ENCODE measurements around the gene FBXW9. TPM values are rescaled to one million over a fixed set of nuclear protein-coding genes. Genes with fewer than 3 reads are reported as not detected.
"Not testable (repeated sequence)": the region's sequence is repeated elsewhere in the genome, so short reads cannot be mapped to it uniquely, and the experiment has no call there.

FBXW9 gene
- total RNA-seq, 2 experiments from 2014 or later = 5.3 to 5.9 TPM

DNA sequence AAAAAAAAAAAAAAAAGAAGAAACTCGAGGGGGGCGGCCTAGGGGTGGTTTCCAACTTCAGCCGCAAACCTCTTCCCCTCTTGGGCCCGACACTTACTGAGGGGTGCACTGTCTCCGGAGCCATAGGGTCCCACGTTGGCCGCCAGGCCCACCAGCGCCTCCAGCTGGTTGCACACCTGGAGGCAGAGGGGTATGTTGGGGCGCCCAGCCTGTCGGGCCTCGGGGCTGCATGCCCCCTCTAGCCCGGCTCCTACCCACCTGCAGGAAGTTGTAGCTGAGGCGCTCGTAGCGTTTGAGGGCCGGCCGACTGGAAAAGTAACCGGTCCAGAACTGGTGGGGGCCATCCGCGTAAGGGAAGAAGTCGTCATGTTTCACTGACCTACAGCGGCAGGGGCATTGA, 38.5 kb downstream of the FBXW9 start:
- CTCF ChIA-PET = no interaction called here

GRCh38 chr19:12656899-12657571, 39.4 kb downstream of the FBXW9 start:
- ChIA-PET CTCF (no interaction called here), POLR2A (no interaction called here)
- Mint-ChIP-seq H3K4me1 (peaks cover 5% of the 10 kb centered on the region), H3K27me3 (no peaks in the 10 kb centered on the region), H3K9me3 (no peaks in the 10 kb centered on the region), H3K27ac (no peak overlapping the region), H3K36me3 (ENCODE audit: low read depth) (peaks cover 57% of the 10 kb centered on the region), H3K4me3 (no peak overlapping the region)
- no peak for DNase-seq

More for the DNA sequence above, 38.5 kb downstream of the FBXW9 start:
- H3K9me3 Mint-ChIP-seq = no peaks in the 10 kb centered on the region
- no peak for DNase-seq
- POLR2A ChIA-PET = no interaction called here
- no peak overlapping the region for H3K4me3 Mint-ChIP-seq
- H3K36me3 Mint-ChIP-seq (ENCODE audit: low read depth) = peaks cover 58% of the 10 kb centered on the region
- no peaks in the 10 kb centered on the region for H3K27me3 Mint-ChIP-seq
- H3K4me1 Mint-ChIP-seq = peaks cover 5% of the 10 kb centered on the region
- H3K27ac Mint-ChIP-seq = no peak overlapping the region

DNA sequence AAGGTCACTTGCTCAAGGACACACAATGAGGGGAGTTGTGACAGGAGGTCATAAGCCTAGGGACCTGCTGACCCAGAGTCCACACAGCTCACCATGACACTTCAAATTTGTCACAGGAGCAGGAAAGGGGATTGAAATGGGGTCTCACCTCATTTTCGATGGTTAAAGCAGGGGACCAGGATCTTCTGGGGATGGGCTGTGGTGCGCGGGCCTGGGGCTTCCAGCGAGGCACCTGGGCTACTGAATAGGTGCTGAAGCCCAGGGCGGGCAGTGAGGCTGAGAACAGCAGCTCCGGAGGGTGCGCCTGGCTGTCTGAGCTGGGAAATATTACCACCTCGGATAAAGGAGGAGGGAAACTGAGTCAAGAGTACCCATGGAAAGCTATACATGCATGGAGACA, 40.9 kb downstream of the FBXW9 start:
- Mint-ChIP-seq H3K9me3 (no peaks in the 10 kb centered on the region), H3K4me3 (no peak overlapping the region), H3K27ac (no peak overlapping the region), H3K36me3 (ENCODE audit: low read depth) (peaks cover 54% of the 10 kb centered on the region), H3K27me3 (no peaks in the 10 kb centered on the region), H3K4me1 (peaks cover 5% of the 10 kb centered on the region)
- no peak for DNase-seq
- ChIA-PET CTCF (interaction anchor here (0.5 to 2.0 kb wide), 2 partner anchors 16 to 622 kb away, joined by 3 to 4 read pairs; no protein-coding TSS in a partner anchor), POLR2A (no interaction called here)

- H3K4me3 Mint-ChIP-seq = no peak overlapping the region
- DNase-seq = no peak
- CTCF ChIA-PET = interaction anchor here (0.8 kb wide), 1 partner anchor 252 kb away, joined by 8 read pairs; no protein-coding TSS in a partner anchor
- H3K27me3 Mint-ChIP-seq = no peaks in the 10 kb centered on the region
- H3K4me1 Mint-ChIP-seq = peaks cover 9% of the 10 kb centered on the region
- no peaks in the 10 kb centered on the region for H3K9me3 Mint-ChIP-seq
- POLR2A ChIA-PET = no interaction called here
- peaks cover 49% of the 10 kb centered on the region for H3K36me3 Mint-ChIP-seq (ENCODE audit: low read depth)
- no peak overlapping the region for H3K27ac Mint-ChIP-seq
These were observed 44.2 kb downstream of the FBXW9 start for GRCh38 chr19:12652219-12652618.

DNA sequence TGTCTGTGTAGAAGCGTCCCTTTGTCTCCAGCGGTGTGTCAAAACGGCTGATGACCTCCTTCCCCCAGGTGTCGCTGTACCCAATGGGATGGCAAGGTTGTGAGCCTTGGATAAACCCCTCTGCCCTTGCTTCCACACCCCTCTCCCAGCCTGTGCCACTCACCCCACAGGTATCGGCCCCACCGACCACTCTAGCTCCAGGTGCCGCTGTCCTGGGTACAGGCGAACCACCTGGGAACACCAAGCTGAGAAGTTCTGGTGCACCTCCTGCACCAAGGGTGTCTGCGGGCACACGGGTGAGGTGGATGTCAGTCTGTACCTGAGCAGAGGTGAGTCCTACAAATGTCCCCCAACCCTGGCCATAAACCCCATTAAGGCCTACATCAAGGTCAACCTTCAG, 46.5 kb downstream of the FBXW9 start:
- no peak overlapping the region for H3K4me3 Mint-ChIP-seq
- peaks cover 35% of the 10 kb centered on the region for H3K36me3 Mint-ChIP-seq (ENCODE audit: low read depth)
- no peaks in the 10 kb centered on the region for H3K27me3 Mint-ChIP-seq
- H3K27ac Mint-ChIP-seq = no peak overlapping the region
- ChIA-PET POLR2A (no interaction called here), CTCF (no interaction called here)
- H3K4me1 Mint-ChIP-seq = peaks cover 5% of the 10 kb centered on the region
- H3K9me3 Mint-ChIP-seq = no peaks in the 10 kb centered on the region
- DNase-seq = no peak

DNA sequence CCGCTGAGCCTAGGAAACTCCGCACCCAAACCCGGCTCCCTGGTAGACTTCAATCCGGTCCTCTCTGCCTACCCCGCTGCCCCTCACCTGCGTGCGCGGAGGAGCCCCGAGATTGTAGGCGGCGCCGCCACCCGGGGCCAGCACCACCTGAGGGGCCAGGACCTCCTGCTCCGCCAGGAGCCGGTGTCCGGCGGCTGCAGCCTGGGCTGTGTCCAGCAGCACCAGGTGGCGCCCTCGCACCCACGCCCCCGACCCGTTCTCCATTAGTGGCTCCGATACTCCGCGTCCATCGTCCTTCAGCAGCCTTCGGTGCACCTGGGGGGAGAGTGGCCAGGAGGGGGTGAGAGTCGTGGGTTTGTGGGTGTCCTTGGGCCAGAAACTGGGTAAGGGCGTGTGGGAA, 48.3 kb downstream of the FBXW9 start:
- Mint-ChIP-seq H3K9me3 (no peaks in the 10 kb centered on the region), H3K4me3 (no peak overlapping the region), H3K27ac (no peak overlapping the region), H3K4me1 (peaks cover 5% of the 10 kb centered on the region), H3K27me3 (no peaks in the 10 kb centered on the region), H3K36me3 (ENCODE audit: low read depth) (peaks cover 38% of the 10 kb centered on the region)
- ChIA-PET CTCF (interaction anchor here (0.8 kb wide), 1 partner anchor 835 kb away, joined by 3 read pairs; no protein-coding TSS in a partner anchor), POLR2A (no interaction called here)
- DNase-seq = no peak

- H3K4me1 Mint-ChIP-seq = peaks cover 5% of the 10 kb centered on the region
- H3K9me3 Mint-ChIP-seq = no peaks in the 10 kb centered on the region
- POLR2A ChIA-PET = no interaction called here
- DNase-seq = peak; percentile 20
- peaks cover 43% of the 10 kb centered on the region for H3K36me3 Mint-ChIP-seq (ENCODE audit: low read depth)
- no peaks in the 10 kb centered on the region for H3K27me3 Mint-ChIP-seq
- CTCF ChIA-PET = interaction anchor here (0.5 kb wide), 1 partner anchor 33 kb away, joined by 4 read pairs; no protein-coding TSS in a partner anchor
- H3K4me3 Mint-ChIP-seq = no peak overlapping the region
- no peak overlapping the region for H3K27ac Mint-ChIP-seq
These were observed 48.9 kb downstream of the FBXW9 start for GRCh38 chr19:12647490-12648071.

- H3K4me3 Mint-ChIP-seq = no peak overlapping the region
- POLR2A ChIA-PET = no interaction called here
- H3K27me3 Mint-ChIP-seq = no peaks in the 10 kb centered on the region
- no peak overlapping the region for H3K27ac Mint-ChIP-seq
- peaks cover 5% of the 10 kb centered on the region for H3K4me1 Mint-ChIP-seq
- peaks cover 43% of the 10 kb centered on the region for H3K36me3 Mint-ChIP-seq (ENCODE audit: low read depth)
- H3K9me3 Mint-ChIP-seq = no peaks in the 10 kb centered on the region
- CTCF ChIA-PET = interaction anchor here (0.5 kb wide), 1 partner anchor 33 kb away, joined by 4 read pairs; no protein-coding TSS in a partner anchor
- DNase-seq = no peak
These were observed 49.4 kb downstream of the FBXW9 start for GRCh38 chr19:12647047-12647446.

- ChIA-PET POLR2A (no interaction called here), CTCF (no interaction called here)
- Mint-ChIP-seq H3K9me3 (no peaks in the 10 kb centered on the region), H3K27me3 (no peaks in the 10 kb centered on the region), H3K4me1 (peaks cover 5% of the 10 kb centered on the region), H3K36me3 (ENCODE audit: low read depth) (peaks cover 41% of the 10 kb centered on the region), H3K27ac (no peak overlapping the region), H3K4me3 (no peak overlapping the region)
- no peak for DNase-seq
These were observed 49.9 kb downstream of the FBXW9 start for GRCh38 chr19:12646551-12646950.

DNA sequence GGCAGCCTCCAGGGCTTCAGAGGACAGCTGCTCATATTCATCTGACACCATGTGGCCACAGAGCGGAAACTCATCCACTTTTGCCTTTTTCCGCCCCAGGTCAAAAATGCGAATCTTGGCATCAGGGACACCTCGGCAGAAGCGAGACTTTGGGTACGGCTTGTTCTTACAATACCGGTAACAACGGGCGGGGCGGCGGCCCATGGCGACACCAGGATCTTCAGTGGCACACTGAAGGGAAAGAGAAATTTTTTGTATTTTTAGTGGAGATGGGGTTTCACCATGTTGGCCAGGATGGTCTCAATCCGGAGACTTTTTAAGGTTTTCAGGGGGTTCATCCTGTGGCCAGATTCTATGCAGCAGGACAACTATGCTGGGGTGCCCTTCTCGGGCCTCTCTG, 52.7 kb downstream of the FBXW9 start:
- POLR2A ChIA-PET, CTCF ChIA-PET, H3K27ac Mint-ChIP-seq, H3K9me3 Mint-ChIP-seq, DNase-seq, H3K4me3 Mint-ChIP-seq, H3K27me3 Mint-ChIP-seq: not testable (repeated sequence)
- H3K36me3 Mint-ChIP-seq (ENCODE audit: low read depth) = peaks cover 31% of the 10 kb centered on the region
- H3K4me1 Mint-ChIP-seq = peaks cover 16% of the 10 kb centered on the region

DNA sequence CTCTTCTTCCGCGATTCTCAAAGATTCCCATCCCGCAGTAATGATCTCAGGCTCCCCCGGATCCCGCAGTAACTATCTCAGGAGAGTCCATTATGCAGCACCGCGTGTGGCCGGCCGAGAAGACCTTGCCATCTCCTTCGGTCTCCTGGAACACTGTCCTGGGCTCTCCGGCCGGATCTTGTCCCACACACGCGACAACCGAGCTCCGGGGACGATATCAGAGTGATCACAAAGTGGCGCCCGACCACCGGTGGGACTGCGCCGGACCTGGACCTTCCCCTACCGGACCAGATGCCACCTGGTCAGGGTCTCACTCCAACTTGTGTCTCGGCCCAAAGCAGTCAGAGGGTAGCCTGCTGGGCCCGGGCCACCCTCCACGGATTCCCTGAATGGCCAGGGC, 53.9 kb downstream of the FBXW9 start:
- no peaks in the 10 kb centered on the region for H3K9me3 Mint-ChIP-seq
- no peaks in the 10 kb centered on the region for H3K27me3 Mint-ChIP-seq
- no peak for DNase-seq
- no peak overlapping the region for H3K27ac Mint-ChIP-seq
- CTCF ChIA-PET = interaction anchor here (0.5 kb wide), 1 partner anchor 12 kb away, joined by 4 read pairs; no protein-coding TSS in a partner anchor
- H3K4me3 Mint-ChIP-seq = no peak overlapping the region
- peaks cover 13% of the 10 kb centered on the region for H3K4me1 Mint-ChIP-seq
- POLR2A ChIA-PET = no interaction called here
- peaks cover 28% of the 10 kb centered on the region for H3K36me3 Mint-ChIP-seq (ENCODE audit: low read depth)

DNA sequence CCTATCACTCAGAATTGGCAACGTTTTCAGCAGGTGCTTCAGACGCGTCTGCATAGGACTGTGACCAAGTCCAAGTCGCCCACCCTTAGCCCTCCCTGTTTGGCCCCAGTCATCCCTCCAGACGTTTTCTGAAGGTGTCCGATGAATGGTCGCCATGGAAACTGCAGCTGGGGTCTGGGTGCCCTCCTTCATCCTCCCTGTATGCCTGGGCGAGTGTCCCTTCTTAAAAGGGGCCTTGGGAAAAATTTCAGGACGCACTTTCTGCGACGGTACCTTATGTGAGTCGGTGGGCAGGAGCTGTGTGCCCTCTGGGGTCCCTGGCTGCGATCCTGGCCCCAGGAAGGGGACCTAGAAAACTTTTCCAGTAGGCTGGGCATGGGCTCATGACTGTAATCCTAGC, 55.0 kb downstream of the FBXW9 start:
- Mint-ChIP-seq H3K36me3 (ENCODE audit: low read depth) (peaks cover 27% of the 10 kb centered on the region), H3K4me3 (no peak overlapping the region), H3K27me3 (no peaks in the 10 kb centered on the region), H3K4me1 (peaks cover 13% of the 10 kb centered on the region), H3K27ac (no peak overlapping the region), H3K9me3 (no peaks in the 10 kb centered on the region)
- ChIA-PET POLR2A (no interaction called here), CTCF (interaction anchor here (0.6 kb wide), 1 partner anchor 1680 kb away, joined by 3 read pairs; no protein-coding TSS in a partner anchor)
- DNase-seq = no peak

- Mint-ChIP-seq H3K9me3 (no peaks in the 10 kb centered on the region), H3K27me3 (no peaks in the 10 kb centered on the region), H3K27ac (peak overlapping the region; percentile 86), H3K4me3 (peak overlapping the region; percentile 64), H3K4me1 (peaks cover 19% of the 10 kb centered on the region), H3K36me3 (ENCODE audit: low read depth) (peaks cover 24% of the 10 kb centered on the region)
- peak; percentile 84 for DNase-seq
- CTCF ChIA-PET = interaction anchor here (0.6 to 1.8 kb wide), 13 partner anchors 11 to 93 kb away, joined by 3 to 11 read pairs (median 4); partner anchors contain the start of genes MAN2B1 and WDR83
- POLR2A ChIA-PET = interaction anchor here (0.8 kb wide), 1 partner anchor 41 kb away, joined by 3 read pairs; the partner anchor contains the start of gene DHPS
These were observed 56.4 kb downstream of the FBXW9 start for GRCh38 chr19:12639901-12640613.
